Astrocyte (in vitro differentiated cells and primary cell): ENCODE results near the gene GNB1. TPM values are rescaled to one million over a fixed set of nuclear protein-coding genes. Genes with fewer than 3 reads are reported as not detected.

Experiments used
- DNase-seq: peaks from one replicate; pipeline ENCODE4 v3.0.0-alpha.2; 2010; ENCODE audit warnings: low read depth
- FAIRE-seq: peaks from 2 replicates; lab custom pipeline; 2011; peaks lifted over from hg19 to GRCh38; lab: Jason Lieb, UNC
- H2AFZ ChIP-seq: 2 replicates; pipeline ENCODE4 v1.6.0; 2012; ENCODE audit warnings: low read depth, low read length, inconsistent platforms
- H3K27ac ChIP-seq: 2 replicates; pipeline ENCODE4 v1.5.1; 2011; ENCODE audit warnings: low read depth, low read length, inconsistent platforms
- H3K27me3 ChIP-seq: 2 replicates; pipeline ENCODE4 v1.6.0; 2011; ENCODE audit warnings: low read length, inconsistent platforms; ENCODE audit not compliant: insufficient read depth
- H3K36me3 ChIP-seq: 2 replicates; pipeline ENCODE4 v1.5.1; 2011; ENCODE audit warnings: low read length, inconsistent platforms; ENCODE audit not compliant: insufficient read depth
- H3K4me1 ChIP-seq: 2 replicates; pipeline ENCODE4 v1.5.1; 2011; ENCODE audit warnings: low read length, inconsistent platforms; ENCODE audit not compliant: insufficient read depth
- H3K4me2 ChIP-seq: 2 replicates; pipeline ENCODE4 v1.6.0; 2012; ENCODE audit warnings: low read length, inconsistent platforms
- H3K4me3 ChIP-seq: 2 replicates; pipeline ENCODE4 v1.5.1; 2011; ENCODE audit warnings: low read depth, mild to moderate bottlenecking, low read length, inconsistent platforms; ENCODE audit not compliant: insufficient read depth
- H3K79me2 ChIP-seq: 2 replicates; pipeline ENCODE4 v1.6.0; 2012; ENCODE audit warnings: mild to moderate bottlenecking, low read length, inconsistent platforms; ENCODE audit not compliant: insufficient read depth
- H3K9ac ChIP-seq: 2 replicates; pipeline ENCODE4 v1.6.0; 2012; ENCODE audit warnings: mild to moderate bottlenecking, low read length, inconsistent platforms
- H3K9me3 ChIP-seq: 2 replicates; pipeline ENCODE4 v1.5.1; 2012; ENCODE audit warnings: low read depth, mild to moderate bottlenecking, low read length, inconsistent platforms; ENCODE audit not compliant: insufficient read depth
- H4K20me1 ChIP-seq: 2 replicates; pipeline ENCODE4 v1.6.0; 2012; ENCODE audit warnings: low read length, inconsistent platforms; ENCODE audit not compliant: insufficient read depth
- H3K27ac Mint-ChIP-seq: one replicate; pipeline ENCODE4 v1.8.0; 2021; ENCODE audit warnings: mild to moderate bottlenecking, mixed read lengths; ENCODE audit not compliant: unreplicated experiment
- H3K27me3 Mint-ChIP-seq: one replicate; pipeline ENCODE4 v1.8.0; 2021; ENCODE audit warnings: low read depth, mixed read lengths; ENCODE audit not compliant: unreplicated experiment
- H3K36me3 Mint-ChIP-seq: one replicate; pipeline ENCODE4 v1.8.0; 2021; ENCODE audit warnings: low read depth, mixed read lengths; ENCODE audit not compliant: unreplicated experiment
- H3K4me1 Mint-ChIP-seq: one replicate; pipeline ENCODE4 v1.8.0; 2021; ENCODE audit warnings: low read depth, mixed read lengths; ENCODE audit not compliant: unreplicated experiment
- H3K4me3 Mint-ChIP-seq: one replicate; pipeline ENCODE4 v1.8.0; 2021; ENCODE audit warnings: mild to moderate bottlenecking, moderate library complexity, mixed read lengths; ENCODE audit not compliant: unreplicated experiment
- H3K9me3 Mint-ChIP-seq: one replicate; pipeline ENCODE4 v1.8.0; 2021; ENCODE audit warnings: mild to moderate bottlenecking, mixed read lengths; ENCODE audit not compliant: unreplicated experiment
- EZH2 ChIP-seq: IDR thresholded peaks from 2 replicates; pipeline ENCODE4 v1.6.1; 2012; ENCODE audit warnings: mild to moderate bottlenecking, low read length, inconsistent platforms; ENCODE audit not compliant: insufficient read depth
- total RNA-seq: library from RNA; stranded (reverse); gene quantifications from 2 replicates; pipeline ENCODE4 v1.2.1, GENCODE V29; 2021
- TF ChIP-seq, protein P1 (sequence below): IDR thresholded peaks from 2 replicates; pipeline ENCODE4 v1.5.1; 2011; ENCODE audit warnings: low read depth, mild to moderate bottlenecking, inconsistent platforms, low read length, moderate library complexity; ENCODE audit not compliant: insufficient read depth

GNB1 gene
- total RNA-seq, 1 donor from 2014 or later: 602 TPM

- DNase-seq: no peak
- Mint-ChIP-seq H3K9me3 (no peaks in the 10 kb centered on the region), H3K36me3 (peaks cover 44% of the 10 kb centered on the region), H3K4me1 (peaks cover 4% of the 10 kb centered on the region), H3K4me3 (peak overlapping the region; percentile 34), H3K27ac (no peak overlapping the region), H3K27me3 (no peaks in the 10 kb centered on the region)
- Histone ChIP-seq H3K79me2 (peaks cover 90% of the 10 kb centered on the region), H3K27ac (no peak overlapping the region), H2AFZ (no peak overlapping the region), H3K4me1 (no peaks in the 10 kb centered on the region), H3K27me3 (no peaks in the 10 kb centered on the region), H3K4me2 (no peak overlapping the region), H3K36me3 (peaks cover 68% of the 10 kb centered on the region), H3K9ac (no peak overlapping the region), H3K4me3 (no peak overlapping the region), H4K20me1 (peaks cover 94% of the 10 kb centered on the region), H3K9me3 (no peaks in the 10 kb centered on the region)
- TF ChIP-seq, protein P1, sequence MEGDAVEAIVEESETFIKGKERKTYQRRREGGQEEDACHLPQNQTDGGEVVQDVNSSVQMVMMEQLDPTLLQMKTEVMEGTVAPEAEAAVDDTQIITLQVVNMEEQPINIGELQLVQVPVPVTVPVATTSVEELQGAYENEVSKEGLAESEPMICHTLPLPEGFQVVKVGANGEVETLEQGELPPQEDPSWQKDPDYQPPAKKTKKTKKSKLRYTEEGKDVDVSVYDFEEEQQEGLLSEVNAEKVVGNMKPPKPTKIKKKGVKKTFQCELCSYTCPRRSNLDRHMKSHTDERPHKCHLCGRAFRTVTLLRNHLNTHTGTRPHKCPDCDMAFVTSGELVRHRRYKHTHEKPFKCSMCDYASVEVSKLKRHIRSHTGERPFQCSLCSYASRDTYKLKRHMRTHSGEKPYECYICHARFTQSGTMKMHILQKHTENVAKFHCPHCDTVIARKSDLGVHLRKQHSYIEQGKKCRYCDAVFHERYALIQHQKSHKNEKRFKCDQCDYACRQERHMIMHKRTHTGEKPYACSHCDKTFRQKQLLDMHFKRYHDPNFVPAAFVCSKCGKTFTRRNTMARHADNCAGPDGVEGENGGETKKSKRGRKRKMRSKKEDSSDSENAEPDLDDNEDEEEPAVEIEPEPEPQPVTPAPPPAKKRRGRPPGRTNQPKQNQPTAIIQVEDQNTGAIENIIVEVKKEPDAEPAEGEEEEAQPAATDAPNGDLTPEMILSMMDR: no peak
- TF ChIP-seq EZH2: no peak
- FAIRE-seq: no peak
Measured at GRCh38 chr1:1793481-1794244, 97.2 kb downstream of the GNB1 start.

- Mint-ChIP-seq H3K27ac (peak overlapping the region; percentile 83), H3K27me3 (no peaks in the 10 kb centered on the region), H3K9me3 (no peaks in the 10 kb centered on the region), H3K4me3 (no peak overlapping the region), H3K4me1 (peaks cover 4% of the 10 kb centered on the region), H3K36me3 (peaks cover 34% of the 10 kb centered on the region)
- no peak for FAIRE-seq
- Histone ChIP-seq H3K9ac (no peak overlapping the region), H3K79me2 (peaks cover 66% of the 10 kb centered on the region), H3K4me1 (no peaks in the 10 kb centered on the region), H3K27me3 (no peaks in the 10 kb centered on the region), H3K36me3 (peaks cover 60% of the 10 kb centered on the region), H2AFZ (no peak overlapping the region), H3K9me3 (no peaks in the 10 kb centered on the region), H3K4me2 (no peak overlapping the region), H4K20me1 (peaks cover 83% of the 10 kb centered on the region), H3K27ac (no peak overlapping the region), H3K4me3 (no peak overlapping the region)
- TF ChIP-seq, protein P1: peak; percentile 15
- no peak for TF ChIP-seq EZH2
- no peak for DNase-seq
Measured at GRCh38 chr1:1788646-1789431, 102.0 kb downstream of the GNB1 start.
